Prostate gland (tissue), 2 donors: Measurements from ENCODE around the gene TUBGCP3.

Experiments
- POLR2A ChIP-seq: fragments of 450-650 bp; IDR thresholded peaks from one replicate; pipeline ENCODE4 v1.6.1; 2016; ENCODE audit warnings: antibody characterized with exemption, mild to moderate bottlenecking
- POLR2AphosphoS5 ChIP-seq: sonication (generic); formaldehyde crosslinking; IDR thresholded peaks from one replicate; pipeline ENCODE4 v1.6.1; 2017; ENCODE audit warnings: antibody characterized with exemption
- TF ChIP-seq, protein P1 (sequence below), 4 experiments: fragments of 200-600 bp in 2 of 4; fragments of 450-650 bp in 2 of 4; sonication (generic) in 2 of 4; IDR thresholded peaks; 1 replicate in 3 of 4; 2 replicates in 1 of 4; pipeline ENCODE4 v1.5.1; 2016 to 2019; ENCODE audit warnings: antibody characterized with exemption in 4 of 4, mild to moderate bottlenecking in 2 of 4, moderate library complexity in 2 of 4

DNA sequence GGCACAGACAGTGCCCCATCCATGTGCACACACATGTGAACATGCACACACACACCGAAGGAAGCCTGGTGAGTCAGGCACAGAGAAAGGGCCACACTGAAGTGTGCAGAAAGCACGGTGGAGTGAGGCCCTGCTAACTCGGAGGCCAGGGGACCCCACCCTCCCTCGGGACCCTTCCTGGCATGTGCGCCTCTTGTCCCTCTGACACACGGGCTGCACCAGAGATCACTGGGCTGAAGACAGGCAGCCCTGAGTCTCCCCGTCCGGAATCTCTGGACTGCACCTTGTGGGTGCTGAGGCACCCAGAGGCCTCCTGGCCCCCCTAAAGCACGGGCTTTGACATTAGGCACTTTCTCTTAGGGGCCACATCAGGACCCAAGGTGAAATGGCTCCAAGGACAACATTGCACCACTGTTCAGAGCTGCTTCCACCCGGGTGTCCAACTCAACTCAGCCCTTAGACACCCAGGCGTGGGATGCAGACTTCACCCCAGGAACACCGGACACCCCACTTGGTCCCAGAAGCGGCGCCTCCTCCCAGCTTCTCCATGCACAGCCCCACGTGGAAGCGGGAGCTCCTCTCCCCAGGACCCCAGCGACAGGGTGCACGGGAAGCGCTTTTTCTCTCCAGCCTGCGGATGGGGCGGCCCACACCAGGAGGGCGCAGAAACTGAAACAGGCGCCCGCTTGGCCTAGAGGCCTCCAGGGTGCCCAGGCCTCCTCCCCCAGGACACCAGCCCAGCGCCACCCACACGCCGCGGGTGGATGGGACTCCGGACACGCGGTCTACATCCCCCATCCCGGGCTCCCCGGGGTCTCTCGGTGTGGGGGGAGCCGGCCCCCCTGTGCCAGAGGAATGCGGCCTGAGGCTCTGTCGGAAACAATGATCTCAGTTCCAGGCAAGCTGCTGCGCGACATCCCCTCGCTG is 121.6 kb downstream of the TUBGCP3 start:
- TF ChIP-seq, protein P1, sequence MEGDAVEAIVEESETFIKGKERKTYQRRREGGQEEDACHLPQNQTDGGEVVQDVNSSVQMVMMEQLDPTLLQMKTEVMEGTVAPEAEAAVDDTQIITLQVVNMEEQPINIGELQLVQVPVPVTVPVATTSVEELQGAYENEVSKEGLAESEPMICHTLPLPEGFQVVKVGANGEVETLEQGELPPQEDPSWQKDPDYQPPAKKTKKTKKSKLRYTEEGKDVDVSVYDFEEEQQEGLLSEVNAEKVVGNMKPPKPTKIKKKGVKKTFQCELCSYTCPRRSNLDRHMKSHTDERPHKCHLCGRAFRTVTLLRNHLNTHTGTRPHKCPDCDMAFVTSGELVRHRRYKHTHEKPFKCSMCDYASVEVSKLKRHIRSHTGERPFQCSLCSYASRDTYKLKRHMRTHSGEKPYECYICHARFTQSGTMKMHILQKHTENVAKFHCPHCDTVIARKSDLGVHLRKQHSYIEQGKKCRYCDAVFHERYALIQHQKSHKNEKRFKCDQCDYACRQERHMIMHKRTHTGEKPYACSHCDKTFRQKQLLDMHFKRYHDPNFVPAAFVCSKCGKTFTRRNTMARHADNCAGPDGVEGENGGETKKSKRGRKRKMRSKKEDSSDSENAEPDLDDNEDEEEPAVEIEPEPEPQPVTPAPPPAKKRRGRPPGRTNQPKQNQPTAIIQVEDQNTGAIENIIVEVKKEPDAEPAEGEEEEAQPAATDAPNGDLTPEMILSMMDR (IDR thresholded peaks at IDR 0.05), result no peak
- TF ChIP-seq POLR2A (no peak), POLR2AphosphoS5 (no peak)
